UCSD-AML1 (cell line): ENCODE data around the gene STAB2.

Source experiments
- DNase-seq: peaks from one replicate; lab custom pipeline; 2025; ENCODE audit not compliant: unreplicated experiment; lab: John Stamatoyannopoulos, UW

The STAB2 gene

DNA sequence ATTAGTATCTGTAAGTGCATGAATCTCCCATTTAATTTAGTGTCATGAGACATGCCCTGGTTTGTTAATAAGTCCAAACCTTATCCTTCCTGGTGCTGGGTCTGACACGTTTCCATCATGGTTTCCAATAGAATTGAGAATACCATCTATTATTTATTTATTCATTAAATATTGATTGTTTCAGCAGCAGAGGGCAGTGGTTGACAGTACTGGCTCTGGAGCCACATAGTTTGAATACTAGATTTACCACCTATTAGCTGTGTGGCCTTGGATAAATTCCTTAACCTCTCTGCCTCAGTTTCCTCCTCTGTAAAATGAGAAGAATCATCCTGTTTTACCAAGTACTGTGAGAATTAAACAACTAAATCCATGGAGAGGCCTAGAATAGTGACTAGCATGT is 941 bp upstream of the STAB2 start:
- DNase-seq, result no peak

DNA sequence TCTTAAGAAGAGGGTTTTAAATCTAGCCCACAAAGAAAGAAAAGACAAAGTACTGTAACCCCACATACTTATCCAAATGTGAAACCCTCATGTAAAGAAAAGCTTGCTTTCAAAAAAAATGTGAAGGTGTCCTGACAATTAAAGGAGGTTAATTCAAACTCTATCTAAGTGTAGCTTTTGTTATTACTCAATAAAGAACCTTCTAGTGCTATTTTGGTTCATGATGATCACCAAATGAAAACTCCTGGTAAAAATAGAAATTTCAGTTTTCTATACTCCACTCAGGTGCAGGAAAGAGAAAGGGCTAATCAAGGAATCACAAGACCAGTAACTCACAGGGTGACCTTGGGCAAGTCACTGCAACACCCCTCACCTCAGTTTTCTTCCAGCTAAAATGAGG is 1.6 kb downstream of the STAB2 start:
- no peak for DNase-seq

- DNase-seq, result no peak
Measured at GRCh38 chr12:103589517-103589916, 2.4 kb downstream of the STAB2 start.

GRCh38 chr12:103590271-103590670 is 3.2 kb downstream of the STAB2 start:
- DNase-seq, result no peak

- DNase-seq, result no peak
Measured at GRCh38 chr12:103596981-103597380, 9.9 kb downstream of the STAB2 start.

GRCh38 chr12:103599274-103599673 is 12.2 kb downstream of the STAB2 start:
- DNase-seq, result no peak

GRCh38 chr12:103600967-103601728 is 14.1 kb downstream of the STAB2 start:
- no peak for DNase-seq

- no peak for DNase-seq
Measured at GRCh38 chr12:103620395-103620794, 33.3 kb downstream of the STAB2 start.

DNA sequence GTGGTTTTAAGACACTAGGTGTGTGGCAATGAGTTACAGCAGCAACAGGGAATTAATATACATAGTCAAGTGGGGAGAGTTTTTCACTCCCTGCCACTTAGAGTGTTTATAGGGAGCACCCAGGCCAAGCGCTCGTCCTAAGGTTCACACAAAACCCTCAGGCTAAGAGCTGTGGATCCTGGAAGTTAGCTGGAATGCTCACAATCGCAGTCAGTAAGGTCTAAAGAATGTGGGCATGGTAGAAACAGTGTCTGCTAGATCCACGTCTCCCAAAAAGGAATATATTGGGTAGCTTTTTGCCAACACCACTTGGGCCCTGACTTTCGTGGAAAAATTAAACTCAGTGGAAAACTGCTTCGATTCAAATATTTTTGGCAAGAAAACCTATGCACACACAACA is 36.6 kb downstream of the STAB2 start:
- DNase-seq, result no peak

DNA sequence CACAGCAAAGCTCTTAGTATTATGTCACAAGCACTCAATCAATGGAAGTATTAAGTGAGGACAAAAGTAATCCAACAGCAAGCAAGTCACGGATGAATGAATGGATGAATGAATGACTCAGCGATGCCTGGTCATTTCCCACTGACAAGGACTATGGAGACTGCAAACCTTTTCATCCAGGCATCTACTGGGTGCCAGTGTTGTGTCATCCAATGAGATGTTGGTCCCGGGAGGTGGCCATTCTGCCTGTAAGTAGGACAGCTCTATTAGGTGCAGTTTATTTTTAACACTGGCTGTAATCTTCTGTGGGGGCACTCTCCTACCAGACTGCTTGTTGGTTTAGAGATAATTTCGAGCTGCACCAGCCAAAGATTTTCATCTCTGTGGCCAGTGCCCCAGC is 39.4 kb downstream of the STAB2 start:
- DNase-seq, result no peak

DNA sequence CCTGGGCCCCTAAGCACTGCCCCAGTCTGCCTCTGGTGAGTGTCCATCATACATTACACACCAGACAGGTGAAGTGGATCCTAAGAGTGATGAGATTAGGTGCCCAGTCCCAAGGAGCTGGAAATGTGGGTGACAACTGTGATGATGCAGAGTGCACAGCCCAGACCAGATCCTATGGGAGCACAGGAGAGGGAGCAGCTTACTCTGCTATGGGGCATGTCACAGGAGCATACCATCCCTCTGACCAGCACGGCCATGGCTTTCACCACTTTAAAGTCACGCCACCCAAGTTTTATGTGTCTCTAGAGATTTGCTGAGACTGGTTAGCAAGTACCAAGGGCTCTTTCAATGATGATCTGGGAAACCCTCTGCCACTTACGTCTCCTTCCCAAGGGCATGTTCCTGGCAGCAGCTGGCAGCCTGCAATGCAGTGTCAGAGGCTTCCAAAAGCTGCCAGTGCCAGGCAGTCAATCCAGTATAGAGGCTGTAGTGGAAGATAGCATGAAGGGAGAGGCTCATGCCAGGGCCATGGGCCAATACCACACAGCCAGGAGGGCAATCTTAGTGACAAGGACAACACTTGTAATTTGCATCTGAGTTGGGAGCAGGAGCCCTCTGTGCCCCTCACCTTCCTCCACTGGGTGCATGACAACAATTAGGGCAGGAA is 40.2 kb downstream of the STAB2 start:
- no peak for DNase-seq

GRCh38 chr12:103632554-103633216 is 45.6 kb downstream of the STAB2 start:
- peak; percentile 74 for DNase-seq

GRCh38 chr12:103634732-103635131 is 47.7 kb downstream of the STAB2 start:
- no peak for DNase-seq

- DNase-seq, result no peak
Measured at GRCh38 chr12:103635419-103635818, 48.3 kb downstream of the STAB2 start.

DNA sequence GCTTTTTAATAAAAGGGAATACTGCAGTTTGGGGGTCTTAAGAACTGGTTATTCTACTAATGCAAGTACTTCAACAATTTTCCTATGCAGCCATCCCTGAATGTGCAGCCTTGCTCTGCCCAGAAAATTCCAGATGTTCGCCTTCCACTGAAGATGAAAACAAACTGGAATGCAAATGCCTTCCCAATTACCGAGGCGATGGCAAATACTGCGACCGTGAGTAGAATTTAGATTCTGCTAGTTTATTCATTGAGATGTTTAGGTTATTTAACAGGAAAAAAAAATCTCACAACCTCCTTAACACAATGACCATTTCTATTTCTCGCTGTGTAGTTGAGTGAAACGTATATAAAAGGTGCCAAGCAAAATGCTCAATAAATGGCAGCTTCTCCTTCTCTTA is 49.9 kb downstream of the STAB2 start:
- no peak for DNase-seq

DNA sequence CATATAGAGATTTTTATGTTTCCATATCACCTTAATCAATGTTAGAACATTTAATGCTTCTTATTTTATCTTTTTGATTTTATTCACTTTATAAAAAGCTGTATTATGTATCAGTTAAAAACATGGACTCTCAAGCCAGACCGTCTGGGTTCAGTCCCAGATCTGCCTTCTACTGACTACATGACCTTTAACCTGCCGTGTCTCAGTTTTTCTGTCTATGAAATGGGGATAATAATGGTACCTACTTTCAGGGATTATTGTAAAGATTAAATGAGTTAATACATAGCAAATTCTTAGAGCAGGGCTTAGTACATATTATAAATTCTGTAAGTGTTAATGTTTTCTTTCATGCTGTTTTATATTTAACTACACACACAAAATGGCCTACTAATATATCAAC is 50.4 kb downstream of the STAB2 start:
- no peak for DNase-seq

DNA sequence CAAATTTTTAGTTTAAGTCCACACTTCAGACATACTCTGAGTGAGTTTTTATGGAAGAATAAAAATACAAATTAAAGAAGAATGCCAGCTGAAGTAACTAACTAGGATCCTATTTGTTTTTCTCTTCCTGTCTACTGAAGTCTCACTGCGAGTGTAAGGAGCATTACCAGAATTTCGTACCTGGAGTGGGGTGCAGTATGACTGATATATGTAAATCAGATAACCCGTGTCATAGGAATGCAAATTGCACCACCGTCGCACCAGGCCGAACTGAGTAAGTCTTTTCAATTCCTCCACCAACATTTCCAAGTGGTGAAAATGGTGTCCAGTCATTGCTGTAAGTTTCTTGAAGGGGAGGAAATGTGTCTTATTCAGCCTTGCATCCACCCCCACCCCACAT is 52.9 kb downstream of the STAB2 start:
- DNase-seq, result no peak

DNA sequence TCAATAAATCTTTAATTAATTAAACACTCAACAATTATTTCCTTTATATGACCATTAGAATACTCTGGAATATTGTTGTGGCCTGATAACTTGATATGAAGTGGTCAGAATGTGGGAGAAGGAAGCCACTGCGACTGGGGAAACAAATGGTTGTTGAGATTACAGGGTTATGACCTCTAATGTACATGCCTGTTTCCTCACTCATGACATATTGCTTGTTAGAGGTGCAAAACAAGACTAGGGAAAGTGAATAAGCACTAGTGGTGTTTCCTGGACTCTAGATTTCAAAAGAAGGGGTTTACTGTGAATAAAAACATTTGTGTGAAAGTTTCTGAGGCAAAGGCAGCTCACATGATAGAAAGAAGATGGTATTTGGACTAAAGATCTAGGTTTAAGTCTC is 53.3 kb downstream of the STAB2 start:
- DNase-seq, result no peak

DNA sequence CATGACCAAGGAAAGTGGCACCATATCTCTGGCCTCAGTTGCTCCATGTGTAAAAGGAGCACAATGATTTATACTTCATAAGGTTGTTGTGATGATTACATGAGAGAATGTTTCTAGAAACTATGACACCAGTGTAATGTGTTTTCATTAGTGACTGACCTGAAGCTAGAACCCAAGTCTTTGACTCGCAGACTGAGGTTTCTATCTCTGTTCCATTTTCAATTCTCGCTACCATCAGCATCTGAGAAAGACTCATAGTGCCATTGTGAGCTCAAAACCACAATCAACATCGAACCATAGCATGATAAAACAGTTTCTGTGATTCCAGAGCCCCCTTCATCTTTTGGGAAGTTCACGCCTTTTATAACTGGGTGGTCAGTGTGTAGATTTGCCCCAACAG is 53.8 kb downstream of the STAB2 start:
- DNase-seq, result no peak

DNA sequence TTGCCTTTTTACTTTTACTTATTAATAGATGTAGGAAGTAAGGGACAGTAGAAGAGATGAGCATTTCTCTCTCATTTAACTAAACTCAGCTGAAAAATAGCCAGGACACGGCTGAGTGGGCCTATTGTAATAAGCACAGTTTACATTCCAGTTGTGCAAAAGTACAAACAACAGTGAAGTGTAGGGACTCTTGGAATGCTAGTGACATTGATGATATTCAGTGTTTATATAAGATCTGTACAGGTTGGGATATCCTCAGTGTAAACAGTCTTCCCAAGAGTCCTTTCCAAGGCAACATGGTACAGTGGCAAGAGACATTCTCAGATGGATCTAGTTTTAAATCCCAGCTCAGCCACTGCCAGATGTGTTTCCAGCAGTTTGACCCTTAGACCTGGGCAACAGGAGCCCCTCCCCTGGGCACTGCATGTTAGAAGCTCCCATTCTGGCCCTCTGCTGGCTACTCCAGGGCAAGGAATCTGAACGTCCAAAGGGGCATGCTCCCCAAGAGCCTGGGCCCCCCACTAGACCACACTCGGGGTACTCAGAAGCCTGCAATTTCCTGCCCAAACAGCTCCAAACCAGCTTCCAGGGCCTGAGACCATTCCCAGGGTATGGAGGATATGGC is 55.3 kb downstream of the STAB2 start:
- no peak for DNase-seq

GRCh38 chr12:103645202-103645601 is 58.1 kb downstream of the STAB2 start:
- DNase-seq, result no peak

DNA sequence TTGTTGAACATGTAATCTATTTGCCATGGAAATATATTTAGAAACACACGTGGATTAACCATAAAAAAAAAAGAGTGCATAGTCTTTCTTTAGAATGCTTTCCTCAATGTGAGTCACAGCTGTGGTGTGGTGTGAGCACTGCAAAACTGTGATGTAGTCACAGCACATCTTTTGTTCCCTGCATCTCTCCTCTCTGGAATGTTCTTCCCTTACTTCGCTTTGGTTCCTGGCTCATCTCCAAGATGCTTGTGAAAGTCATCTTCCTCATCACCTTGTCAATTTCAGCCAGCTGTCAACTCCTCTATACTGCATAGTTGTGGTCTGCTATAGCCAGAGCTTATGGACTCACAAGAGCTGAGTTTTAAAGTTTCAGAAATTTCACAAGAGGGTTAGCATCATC is 60.2 kb downstream of the STAB2 start:
- no peak for DNase-seq
